KBM-7 (cell line): ENCODE results near the gene AMN.

Source experiments
- DNase-seq: peaks from one replicate; pipeline ENCODE4 v3.0.0-alpha.2; 2015
- in situ Hi-C: fragments of 300-500 bp; cut with MboI; formaldehyde crosslinking; loops from 2 replicates; pipeline ENCODE4 v1.14.3; 2020; ENCODE audit warnings: low sequenced_read_pairs, low pct_unique_long_range_greater_than_20kb, mixed read lengths

Gene AMN

DNA sequence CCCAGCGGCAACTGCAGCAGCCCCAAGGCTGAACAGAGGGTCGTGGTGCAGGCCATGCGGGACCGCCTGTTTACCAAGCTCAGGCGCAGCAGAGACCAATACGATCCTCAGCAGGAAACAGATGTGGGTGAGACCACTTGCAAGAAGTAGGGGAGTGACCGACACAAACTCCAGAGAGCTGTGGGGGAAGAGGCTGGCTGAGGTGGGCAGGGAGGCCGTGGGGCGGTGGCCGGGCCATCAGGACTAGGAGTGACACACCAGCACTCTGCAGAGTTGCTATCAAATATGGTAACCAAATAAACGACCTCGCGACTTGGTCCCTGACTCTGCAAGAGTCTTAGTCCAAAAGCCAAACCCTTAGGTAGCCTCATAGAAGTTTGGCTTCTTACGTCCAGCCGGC lies 30.6 kb downstream of the AMN start:
- in situ Hi-C loops, result no loop called here

DNA sequence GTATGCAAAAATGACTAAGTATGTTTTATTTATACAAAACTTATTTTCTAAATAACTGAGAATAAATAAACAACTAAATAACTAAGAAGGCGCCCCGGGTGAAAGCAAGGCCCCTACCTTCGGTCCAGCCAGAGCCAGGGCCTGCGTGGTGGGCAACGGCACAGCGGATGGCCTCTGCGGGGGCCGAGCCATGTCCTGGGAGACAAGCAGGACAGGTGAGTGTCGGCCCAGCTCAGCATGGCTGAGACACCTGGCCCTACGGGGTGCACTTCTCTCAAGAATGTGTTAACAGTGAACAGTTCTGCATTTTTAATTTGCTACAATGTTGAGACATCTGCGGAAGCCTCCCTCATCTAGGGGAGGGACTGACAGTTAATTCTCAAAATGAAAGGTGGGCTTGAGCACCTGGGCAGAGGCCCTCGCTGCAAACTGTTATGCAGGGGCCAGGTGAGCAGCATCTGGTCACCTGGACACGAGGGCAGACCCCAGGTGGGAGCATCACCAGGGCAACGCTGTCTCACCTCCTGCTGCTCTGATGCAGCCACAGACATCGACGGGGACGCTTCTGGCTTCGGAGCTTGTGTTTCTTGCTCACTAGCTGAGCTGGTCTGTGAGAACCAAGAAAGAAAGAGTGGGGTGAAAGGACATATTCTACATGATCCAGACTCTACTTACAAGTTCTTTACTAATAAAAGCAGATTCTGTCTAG lies 31.8 kb downstream of the AMN start:
- DNase-seq, result no peak
- in situ Hi-C loops, result no loop called here

More for the DNA sequence above, 30.6 kb downstream of the AMN start:
- DNase-seq, result no peak

DNA sequence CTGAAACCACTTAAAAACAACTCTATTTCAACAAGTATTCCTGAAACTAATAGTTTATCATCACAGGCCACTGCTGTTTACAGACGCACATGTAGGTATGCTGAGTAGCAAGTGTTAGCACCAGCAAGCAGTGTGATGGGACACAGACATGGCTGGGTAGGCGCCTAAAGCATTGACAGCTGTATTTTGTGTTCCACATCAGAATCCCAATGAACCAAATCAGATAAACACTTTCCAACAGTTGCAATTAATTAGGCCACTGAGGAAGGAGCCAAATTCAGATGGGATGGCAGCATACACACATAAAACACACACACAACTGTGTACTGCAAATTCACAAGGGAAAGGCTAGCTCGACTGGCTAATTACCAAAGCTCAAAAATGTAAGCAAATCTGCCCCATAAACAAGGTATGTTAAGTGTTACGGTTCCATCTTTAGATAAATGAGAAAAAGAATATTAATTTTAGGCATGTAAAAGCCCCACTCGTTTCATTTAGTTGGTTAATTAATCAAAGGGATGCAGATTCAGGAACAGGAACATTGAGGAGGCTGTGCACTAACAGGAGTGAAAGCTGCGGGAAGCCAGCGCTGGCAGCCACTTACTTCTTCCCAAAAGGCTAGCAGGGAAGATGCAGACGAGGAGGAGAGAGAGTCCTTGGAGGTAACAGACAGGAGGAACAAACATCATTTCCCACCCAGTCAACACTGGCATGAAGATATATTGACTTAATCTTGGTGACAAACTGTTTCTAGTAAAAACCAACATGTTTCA lies 33.4 kb downstream of the AMN start:
- in situ Hi-C loops, result no loop called here
- no peak for DNase-seq

DNA sequence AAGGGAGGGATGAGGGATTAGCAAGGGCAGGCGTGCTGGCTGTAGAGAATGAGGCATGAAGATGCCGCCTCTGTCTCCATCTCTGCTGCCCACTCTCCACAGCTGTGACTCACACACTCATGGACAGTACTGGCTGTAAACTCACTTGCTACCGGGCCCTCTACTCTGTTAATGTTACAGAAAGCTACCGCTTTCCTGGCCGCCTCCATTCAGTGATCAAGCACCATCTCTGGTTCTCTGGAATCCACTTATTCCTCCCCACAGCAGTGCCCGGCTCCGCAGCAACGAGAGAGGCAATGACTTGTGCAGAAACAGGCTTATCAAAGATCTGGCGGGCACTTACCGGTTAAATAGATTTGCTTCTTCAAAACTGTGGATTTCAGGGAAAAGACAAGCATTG lies 34.8 kb downstream of the AMN start:
- in situ Hi-C loops, result no loop called here
- no peak for DNase-seq

DNA sequence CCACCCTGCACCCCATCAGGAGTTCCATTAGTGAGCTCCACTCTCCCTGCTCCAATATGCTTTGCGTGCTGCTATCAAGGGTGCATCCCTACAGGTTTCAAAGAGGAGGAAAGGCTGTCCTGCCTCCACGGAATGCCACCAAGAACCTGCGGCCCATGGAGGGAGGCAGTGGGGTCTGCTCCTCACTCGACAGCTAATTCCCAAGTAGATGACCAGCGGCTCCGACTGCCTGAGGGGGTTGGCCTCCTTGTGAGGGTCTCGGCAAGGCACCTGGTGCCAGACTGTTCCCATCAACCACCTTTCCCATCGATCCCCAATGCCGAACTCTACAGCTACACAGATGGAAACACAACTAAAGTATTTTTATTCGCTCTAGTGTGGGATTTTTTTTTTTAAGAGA lies 36.0 kb downstream of the AMN start:
- in situ Hi-C loops, result no loop called here
- no peak for DNase-seq

DNA sequence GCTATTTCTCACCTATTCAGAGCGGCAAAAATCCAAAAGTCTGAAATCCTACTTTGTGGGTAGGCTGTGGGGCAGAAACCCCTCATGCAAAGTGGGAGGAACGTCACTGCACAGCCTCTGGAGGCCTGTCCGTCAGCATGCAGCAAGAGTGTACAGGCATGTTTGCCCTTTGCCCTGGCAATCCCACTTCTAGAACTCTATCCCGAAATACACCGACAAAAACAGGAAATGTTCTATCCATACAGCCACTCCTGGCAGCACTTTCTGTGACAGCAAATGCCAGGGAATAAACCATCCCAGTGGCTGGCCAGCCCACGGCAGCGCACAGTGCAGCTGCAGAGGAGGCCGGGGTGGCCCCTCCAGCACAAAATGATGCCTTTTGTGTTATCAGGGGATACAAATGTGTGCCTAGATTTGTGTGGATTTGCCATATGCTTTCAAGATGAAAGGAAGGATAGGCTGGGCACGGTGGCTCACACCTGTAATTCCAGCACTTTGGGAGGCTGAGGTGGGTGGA lies 39.7 kb downstream of the AMN start:
- in situ Hi-C loops, result no loop called here

DNA sequence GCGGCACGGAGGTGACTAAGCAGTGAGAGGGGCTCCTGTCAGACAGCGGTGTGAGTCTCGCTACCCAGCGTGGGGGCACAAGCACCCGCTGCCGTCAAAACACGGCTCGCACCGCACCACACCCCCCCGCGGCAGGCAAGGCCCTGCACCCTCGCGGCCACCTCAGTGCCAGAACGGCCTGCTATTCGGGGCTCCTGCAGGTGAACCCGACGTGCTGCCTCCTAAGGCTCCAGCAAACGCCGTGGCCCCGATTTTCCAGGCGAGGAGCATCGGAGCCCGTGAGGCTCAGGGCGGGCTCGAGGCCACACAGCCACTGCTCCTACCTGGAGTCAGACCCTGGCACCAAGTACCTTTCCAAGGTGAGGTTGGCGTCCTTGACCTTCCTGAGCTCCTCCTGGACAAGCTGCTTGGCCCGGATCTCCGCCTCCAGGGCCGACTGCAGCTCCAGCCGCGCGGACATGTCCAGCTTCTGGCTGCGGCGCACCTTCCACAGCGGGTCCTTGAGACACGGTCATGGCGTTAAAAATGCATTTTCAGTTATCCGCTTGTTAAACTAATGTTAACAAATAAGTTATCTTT lies 41.8 kb downstream of the AMN start:
- no peak for DNase-seq
- in situ Hi-C loops, result no loop called here

More for the DNA sequence above, 39.7 kb downstream of the AMN start:
- no peak for DNase-seq

DNA sequence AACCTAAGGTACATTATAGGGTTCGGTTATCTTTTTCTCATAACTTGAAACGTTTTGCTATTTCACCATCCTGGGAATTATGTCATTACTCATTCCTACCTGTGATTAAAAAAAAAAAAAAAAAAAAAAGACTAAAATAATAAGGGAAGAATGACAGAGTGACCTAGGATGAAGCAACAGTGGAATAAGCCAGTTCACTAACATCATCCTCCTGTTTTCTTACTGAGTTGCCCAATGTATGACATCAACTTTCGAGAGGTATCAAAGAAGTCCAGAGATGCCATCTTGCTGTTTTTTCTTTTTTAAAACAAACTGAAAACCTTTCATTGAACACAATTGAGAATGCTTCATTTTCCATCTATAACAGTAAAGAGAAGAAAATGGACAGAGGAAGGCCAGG lies 42.8 kb downstream of the AMN start:
- in situ Hi-C loops, result no loop called here
- no peak for DNase-seq

DNA sequence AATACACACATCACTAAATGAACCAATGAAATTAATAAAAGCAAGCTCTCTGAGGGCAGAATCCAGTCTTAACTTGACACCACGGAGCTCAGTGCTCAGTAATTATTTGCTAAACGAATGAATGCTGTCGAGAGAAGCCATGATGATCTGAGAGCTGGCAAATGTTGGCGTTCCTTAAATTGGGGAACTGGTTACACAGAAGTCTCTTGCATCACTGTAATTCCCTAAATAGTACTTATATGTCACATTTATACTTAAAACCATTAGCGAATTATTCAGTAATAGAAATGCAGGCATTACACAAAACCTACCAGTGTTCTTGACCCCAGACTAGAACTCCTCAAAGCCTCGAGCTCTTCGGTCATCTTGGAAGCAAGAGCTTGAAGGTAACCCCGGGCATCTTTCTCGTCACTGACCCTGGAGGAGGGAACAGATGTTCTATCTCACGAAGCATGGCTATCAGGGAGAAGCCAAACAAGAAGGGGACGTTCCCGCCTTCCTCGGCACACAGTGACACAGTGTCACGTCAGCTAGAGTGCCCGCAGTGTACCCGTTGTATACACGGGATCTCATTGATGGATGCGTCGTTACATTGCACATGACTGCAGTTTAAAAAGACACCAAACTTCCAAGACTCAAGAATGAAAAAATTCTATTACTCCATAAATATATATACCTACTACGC lies 43.6 kb downstream of the AMN start:
- DNase-seq, result no peak
- in situ Hi-C loops, result no loop called here

DNA sequence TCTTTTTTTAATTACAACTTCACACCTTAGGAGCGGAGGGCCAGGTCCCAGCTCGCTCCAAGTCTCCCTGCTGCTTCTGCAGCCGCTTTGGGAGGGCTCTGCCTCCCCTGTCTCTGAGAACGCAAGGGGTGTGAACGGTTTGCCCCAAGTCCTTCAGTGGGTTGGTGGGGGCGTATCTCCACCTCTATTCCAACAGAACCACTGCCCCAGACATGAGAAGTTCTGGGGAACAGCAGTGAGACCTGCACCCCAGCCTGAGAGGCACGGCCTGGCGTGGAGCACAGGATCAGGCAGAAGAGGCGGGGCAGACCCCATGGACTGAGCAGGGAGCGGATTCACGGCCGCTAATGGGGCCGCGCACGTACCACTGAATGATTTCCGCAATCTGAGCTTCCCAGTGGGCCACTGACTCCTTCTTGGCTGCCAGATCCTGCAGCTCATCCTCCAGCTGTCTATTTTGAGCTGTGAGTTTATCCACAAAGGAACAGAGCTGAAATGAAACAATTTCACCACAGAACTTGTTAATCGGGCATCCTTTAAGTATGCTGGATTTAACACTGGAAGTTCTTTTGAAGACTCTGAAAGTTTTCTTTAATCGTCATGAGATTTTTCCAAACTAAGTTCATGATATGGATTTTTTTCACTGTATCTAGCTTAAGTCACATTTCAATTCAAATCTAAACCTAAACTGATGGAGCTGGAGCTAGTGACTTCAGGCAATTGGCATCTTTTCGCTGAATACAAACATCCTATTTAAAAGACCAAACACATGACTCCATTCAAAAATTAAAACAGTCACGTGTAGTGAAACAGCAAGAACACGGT lies 44.4 kb downstream of the AMN start:
- DNase-seq, result no peak

DNA sequence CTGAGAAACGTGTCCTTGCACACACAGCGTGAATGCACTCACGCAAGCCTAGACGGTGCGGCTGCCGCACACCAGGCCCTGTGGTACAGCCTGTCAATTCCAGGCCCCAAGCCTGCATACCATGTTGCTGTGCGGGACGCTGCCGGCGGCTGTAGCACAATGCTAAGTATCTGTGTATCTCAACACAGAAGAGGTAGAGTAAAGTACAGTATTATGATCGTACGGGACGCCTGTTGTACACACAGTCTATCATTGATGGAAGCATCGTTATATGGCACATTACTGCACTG lies 45.0 kb downstream of the AMN start:
- in situ Hi-C loops, result no loop called here
- no peak for DNase-seq

More for the DNA sequence above, 44.4 kb downstream of the AMN start:
- in situ Hi-C loops, result no loop called here

DNA sequence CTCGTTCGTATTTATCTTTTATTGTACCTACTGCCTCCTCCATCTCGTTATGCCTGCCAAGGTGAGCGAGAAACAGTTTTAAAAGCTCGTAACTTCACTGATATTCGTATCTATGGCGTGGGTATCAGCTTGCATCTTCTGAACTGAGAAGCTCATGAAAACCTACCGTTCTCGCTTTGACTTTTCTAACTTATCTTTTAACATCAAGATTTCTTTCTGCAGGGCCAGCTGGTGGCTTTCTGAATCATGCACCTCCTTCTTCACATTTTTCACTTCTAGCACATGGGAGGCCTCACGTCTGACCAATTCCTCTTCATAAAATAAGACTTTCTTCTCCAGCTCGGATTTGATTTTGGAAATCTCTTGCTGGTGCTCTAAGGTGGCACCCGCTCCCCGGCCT lies 45.8 kb downstream of the AMN start:
- in situ Hi-C loops, result no loop called here
- DNase-seq, result no peak

DNA sequence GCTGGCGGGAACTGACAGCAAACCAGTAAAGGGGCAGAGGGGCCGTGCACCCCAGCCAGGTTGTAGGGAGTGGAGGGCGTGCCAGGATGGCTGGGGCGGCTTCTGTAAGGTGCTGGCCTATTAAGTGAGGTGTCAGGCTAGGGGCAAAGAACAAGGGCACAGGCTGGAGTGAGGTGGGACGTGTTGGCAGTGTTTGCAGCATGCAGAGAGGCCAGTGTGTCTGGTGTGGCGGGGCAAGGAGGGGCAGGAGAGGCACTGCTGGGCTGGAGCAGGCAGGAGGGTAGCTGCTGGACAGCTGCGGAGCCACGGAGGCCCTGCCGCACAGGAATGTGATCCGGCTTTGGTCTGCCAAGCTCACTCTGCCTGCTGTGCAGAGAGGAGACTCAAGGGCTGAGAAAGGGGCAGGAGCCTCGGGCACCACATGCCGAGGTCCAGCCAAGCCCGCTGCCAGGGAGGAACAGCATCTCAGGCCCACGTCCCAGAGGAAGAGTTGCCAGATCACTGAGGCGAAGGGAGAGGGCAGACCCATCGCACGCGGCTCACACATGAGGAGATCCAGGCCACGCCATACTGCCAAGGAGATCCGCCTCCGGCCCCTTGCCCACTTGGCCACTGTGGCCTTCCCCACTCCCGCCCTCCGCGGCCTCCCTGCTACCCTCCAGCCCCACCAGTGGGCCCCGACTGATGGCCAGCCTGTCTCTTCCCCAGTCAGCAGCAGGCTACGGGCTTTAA lies 46.8 kb downstream of the AMN start:
- in situ Hi-C loops, result no loop called here
- no peak for DNase-seq

DNA sequence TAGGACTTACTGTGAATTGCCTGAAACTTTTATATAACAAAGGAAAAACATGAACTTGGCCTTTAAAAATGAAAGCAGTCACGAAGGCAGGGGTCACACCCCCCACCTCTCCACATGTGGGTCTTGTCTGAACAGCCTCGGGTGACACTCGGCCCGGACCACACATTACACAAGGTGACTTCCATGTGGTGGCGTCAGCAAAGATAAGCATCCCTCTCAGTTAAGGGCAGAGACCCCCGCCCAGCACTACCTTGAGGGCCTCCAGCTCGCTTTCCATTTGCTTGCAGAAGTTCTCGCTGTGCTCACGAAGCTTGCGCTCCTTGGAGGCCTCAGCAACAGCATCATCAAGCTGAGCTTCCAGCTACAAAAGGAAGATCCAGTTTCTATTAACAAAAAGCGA lies 47.4 kb downstream of the AMN start:
- in situ Hi-C loops, result no loop called here
- DNase-seq, result no peak

DNA sequence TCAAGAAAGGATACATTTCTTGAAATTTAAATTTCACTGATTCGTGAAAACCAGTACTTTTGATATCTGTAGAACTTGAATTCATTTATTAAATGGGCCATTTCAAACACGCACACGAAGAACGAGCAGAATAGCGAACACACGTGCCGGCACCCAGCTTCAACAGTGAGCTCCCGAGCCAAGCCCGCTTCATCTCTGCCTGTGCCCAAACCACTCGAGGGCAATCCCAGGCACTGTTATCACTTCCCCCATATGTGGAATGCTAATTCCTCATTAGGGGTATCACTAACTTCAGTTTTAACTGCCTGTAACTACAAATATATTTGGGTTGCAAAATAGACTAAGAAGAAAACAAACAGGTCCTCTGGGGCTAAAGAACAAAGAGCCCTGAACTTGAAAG lies 48.0 kb downstream of the AMN start:
- in situ Hi-C loops, result no loop called here
- DNase-seq, result no peak

DNA sequence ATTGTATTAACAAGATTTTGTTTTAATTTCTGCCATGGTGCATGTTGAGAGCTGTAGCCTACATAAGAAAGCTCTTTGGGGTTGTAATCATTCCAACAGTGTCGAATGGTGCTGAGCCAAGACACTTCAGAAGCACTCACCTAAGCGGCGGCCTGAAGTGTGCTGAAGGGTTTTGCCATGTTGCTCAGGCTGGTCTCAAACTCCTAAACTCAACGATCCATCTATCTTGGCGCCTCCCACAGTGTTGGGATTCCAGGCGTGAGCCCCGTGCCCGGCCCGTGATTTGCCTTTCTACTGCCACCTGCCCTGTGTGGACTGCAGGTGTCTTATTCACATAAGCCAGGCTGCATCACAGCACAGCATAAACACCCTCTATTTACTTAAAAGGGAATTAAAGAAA lies 48.9 kb downstream of the AMN start:
- no peak for DNase-seq
- in situ Hi-C loops, result no loop called here

DNA sequence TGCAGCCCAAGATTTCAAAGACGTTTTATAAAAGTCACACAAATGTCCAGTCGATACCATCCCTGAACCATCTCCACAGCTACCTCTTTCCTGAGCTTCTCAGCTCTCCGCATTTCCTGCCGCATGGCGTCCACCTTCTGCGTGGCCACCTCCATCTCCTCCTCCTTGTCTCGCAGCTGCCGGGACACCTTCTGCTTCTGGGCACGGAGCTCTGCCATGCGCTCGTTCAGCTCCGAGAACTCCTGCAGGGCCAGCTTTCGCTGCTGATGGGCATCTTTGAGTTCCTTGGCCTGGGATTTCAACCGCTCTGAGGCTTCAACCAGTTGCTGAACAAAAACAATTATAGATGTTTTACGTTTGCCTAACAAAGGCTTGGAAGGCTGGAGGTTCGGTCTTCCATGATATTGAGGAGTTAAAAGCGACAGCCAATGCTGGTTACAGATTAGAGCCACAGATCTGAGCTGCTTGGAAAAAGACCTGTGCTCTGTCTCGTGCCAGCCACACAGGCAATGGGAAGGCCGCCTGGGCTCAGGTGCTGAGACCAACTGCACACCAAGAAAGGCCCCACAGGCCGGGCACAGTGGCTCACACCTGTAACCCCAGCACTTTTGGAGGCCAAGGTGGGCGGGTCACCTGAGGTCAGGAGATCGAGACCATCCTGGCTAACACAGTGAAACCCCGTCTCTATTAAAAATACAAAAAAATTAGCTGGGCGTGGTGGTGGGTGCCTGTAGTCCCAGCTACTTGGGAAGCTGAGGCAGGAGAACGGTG lies 49.6 kb downstream of the AMN start:
- in situ Hi-C loops, result no loop called here
- no peak for DNase-seq
